WERI-Rb-1 (cell line): ENCODE results near the gene ELOA.

Experiments
- DNase-seq: peaks from one replicate; pipeline ENCODE4 v3.0.0-alpha.2; 2020
- H3K27ac ChIP-seq: fragments of 250-450 bp; sonication (Bioruptor Pico); 2 replicates; pipeline ENCODE4 v1.5.1; 2020; ENCODE audit warnings: mild to moderate bottlenecking, moderate library complexity
- H3K27me3 ChIP-seq: fragments of 250-450 bp; sonication (Bioruptor Pico); 2 replicates; pipeline ENCODE4 v1.5.1; 2021; ENCODE audit warnings: mild to moderate bottlenecking, low read depth, moderate library complexity; ENCODE audit not compliant: insufficient read depth, severe bottlenecking
- H3K36me3 ChIP-seq: fragments of 250-450 bp; sonication (Bioruptor Pico); 2 replicates; pipeline ENCODE4 v1.5.1; 2020; ENCODE audit warnings: mild to moderate bottlenecking, moderate library complexity
- H3K4me3 ChIP-seq: 2 replicates; pipeline ENCODE4 v1.5.1; 2011; ENCODE audit warnings: low read depth, mild to moderate bottlenecking, control low read depth, low read length
- H3K9me3 ChIP-seq: fragments of 250-450 bp; sonication (Bioruptor Pico); 2 replicates; pipeline ENCODE4 v1.5.1; 2021; ENCODE audit warnings: mild to moderate bottlenecking, moderate library complexity; ENCODE audit not compliant: severe bottlenecking
- TF ChIP-seq, protein P1 (sequence below): IDR thresholded peaks from 2 replicates; pipeline ENCODE4 v1.5.1; 2011; ENCODE audit warnings: low read depth, mild to moderate bottlenecking, control low read depth, inconsistent platforms, low read length

Gene ELOA

DNA sequence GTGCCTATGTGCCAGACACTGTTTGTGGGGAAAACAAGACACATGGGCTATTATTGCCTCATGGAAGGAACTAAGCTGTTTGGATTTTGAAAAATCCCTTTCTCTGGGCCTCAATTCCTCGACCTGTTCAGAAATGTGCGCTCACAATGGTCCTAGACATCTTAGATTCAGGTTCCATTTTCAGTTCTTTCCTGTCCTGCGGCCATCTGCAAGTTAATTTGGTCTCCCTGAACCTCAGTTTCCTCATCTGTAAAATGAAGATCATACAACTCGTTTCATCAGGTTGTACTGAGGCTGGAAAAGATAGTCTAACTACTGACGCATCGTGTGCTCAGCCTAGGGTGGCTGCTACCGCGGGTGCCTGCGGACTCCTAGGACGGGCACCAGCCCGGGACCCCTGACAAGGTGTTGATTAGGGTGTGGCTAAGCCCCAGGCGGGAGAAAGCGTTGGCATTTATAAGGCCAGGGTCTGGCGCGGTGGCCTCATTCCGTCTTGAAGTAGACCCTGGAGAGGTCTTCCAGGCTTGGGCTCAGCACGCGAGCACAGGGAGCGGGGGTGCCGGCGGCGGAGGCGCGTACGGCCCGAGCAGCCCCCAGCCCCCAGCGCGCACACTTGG, 493 bp upstream of the ELOA start:
- DNase-seq = no peak
- Histone ChIP-seq H3K4me3 (peak overlapping the region; percentile 86), H3K27me3 (no peaks in the 10 kb centered on the region), H3K27ac (peak overlapping the region; percentile 83), H3K9me3 (no peaks in the 10 kb centered on the region), H3K36me3 (peaks cover 25% of the 10 kb centered on the region)
- TF ChIP-seq, protein P1, sequence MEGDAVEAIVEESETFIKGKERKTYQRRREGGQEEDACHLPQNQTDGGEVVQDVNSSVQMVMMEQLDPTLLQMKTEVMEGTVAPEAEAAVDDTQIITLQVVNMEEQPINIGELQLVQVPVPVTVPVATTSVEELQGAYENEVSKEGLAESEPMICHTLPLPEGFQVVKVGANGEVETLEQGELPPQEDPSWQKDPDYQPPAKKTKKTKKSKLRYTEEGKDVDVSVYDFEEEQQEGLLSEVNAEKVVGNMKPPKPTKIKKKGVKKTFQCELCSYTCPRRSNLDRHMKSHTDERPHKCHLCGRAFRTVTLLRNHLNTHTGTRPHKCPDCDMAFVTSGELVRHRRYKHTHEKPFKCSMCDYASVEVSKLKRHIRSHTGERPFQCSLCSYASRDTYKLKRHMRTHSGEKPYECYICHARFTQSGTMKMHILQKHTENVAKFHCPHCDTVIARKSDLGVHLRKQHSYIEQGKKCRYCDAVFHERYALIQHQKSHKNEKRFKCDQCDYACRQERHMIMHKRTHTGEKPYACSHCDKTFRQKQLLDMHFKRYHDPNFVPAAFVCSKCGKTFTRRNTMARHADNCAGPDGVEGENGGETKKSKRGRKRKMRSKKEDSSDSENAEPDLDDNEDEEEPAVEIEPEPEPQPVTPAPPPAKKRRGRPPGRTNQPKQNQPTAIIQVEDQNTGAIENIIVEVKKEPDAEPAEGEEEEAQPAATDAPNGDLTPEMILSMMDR = no peak

DNA sequence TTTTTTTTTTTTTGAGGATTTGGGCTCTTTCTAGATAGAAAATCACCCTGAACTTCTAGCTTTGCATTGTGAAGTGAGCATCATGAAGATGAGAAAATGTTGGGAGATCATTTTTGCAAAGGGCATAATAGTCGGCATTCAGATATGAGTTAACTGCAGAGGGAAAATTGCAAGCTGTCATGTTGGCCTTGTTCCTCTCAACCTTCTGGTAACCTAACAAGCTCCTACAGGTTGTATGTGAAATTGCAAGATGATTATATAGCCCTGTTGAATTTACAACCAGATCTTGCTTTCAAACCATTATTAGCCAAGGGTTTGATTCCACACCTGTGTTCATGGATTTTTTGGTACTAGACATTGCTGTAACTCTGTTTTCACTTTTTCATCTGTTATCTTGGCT, 2.2 kb downstream of the ELOA start:
- TF ChIP-seq, protein P1 = peak; percentile 31; the same call in 1 of the 2 replicates
- no peaks in the 10 kb centered on the region for H3K27me3 ChIP-seq
- peaks cover 41% of the 10 kb centered on the region for H3K36me3 ChIP-seq
- no peak overlapping the region for H3K4me3 ChIP-seq
- H3K27ac ChIP-seq = no peak overlapping the region
- no peaks in the 10 kb centered on the region for H3K9me3 ChIP-seq
- no peak for DNase-seq

DNA sequence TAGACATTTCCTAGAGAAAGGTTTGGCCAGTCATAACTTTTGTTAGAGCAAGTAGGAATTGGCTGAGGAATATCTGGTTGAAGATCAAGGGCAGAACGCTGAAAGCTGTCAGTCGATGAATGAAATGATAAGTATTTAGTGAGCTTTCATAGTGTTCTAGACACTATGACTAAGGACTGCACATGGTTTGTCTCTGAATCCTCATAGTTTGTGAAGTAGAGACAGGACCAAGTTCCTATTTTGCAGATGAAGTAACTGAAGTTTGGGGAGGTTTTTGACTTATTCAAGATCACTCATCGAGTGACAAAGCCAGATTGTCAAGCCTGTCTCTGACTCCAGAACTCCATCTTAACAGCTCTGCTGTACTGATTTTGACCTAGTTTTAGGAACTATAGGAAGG, 4.7 kb downstream of the ELOA start:
- Histone ChIP-seq H3K27me3 (no peaks in the 10 kb centered on the region), H3K36me3 (peaks cover 66% of the 10 kb centered on the region), H3K9me3 (no peaks in the 10 kb centered on the region), H3K4me3 (no peak overlapping the region), H3K27ac (no peak overlapping the region)
- DNase-seq = no peak
- TF ChIP-seq, protein P1 = no peak

DNA sequence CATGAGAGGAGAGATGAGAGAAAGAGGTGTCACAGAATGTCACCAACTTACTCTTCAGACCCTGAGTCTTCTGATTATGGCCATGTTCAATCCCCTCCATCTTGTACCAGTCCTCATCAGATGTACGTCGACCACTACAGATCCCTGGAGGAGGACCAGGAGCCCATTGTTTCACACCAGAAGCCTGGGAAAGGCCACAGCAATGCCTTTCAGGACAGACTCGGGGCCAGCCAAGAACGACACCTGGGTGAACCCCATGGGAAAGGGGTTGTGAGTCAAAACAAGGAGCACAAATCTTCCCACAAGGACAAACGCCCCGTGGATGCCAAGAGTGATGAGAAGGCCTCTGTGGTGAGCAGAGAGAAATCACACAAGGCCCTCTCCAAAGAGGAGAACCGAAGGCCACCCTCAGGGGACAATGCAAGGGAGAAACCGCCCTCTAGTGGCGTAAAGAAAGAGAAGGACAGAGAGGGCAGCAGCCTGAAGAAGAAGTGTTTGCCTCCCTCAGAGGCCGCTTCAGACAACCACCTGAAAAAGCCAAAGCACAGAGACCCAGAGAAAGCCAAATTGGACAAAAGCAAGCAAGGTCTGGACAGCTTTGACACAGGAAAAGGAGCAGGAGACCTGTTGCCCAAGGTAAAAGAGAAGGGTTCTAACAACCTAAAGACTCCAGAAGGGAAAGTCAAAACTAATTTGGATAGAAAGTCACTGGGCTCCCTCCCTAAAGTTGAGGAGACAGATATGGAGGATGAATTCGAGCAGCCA, 8.0 kb downstream of the ELOA start:
- H3K27me3 ChIP-seq = no peaks in the 10 kb centered on the region
- no peaks in the 10 kb centered on the region for H3K9me3 ChIP-seq
- peaks cover 85% of the 10 kb centered on the region for H3K36me3 ChIP-seq
- peak; percentile 56 for DNase-seq
- H3K27ac ChIP-seq = no peak overlapping the region
- TF ChIP-seq, protein P1 = peak; percentile 87
- no peak overlapping the region for H3K4me3 ChIP-seq

DNA sequence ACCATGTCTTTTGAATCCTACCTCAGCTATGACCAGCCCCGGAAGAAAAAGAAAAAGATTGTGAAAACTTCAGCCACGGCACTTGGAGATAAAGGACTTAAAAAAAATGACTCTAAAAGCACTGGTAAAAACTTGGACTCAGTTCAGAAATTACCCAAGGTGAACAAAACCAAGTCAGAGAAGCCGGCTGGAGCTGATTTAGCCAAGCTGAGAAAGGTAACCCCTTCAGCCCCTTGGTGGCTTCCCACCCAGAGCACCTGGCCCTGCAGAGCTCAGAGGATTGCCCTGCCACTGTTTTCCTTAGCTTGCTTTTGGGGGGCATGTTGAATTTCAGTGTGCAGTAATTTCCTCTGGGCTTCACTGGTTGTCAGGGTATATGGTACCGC, 8.5 kb downstream of the ELOA start:
- TF ChIP-seq, protein P1 = no peak
- no peak for DNase-seq
- no peaks in the 10 kb centered on the region for H3K9me3 ChIP-seq
- peaks cover 88% of the 10 kb centered on the region for H3K36me3 ChIP-seq
- no peak overlapping the region for H3K4me3 ChIP-seq
- H3K27me3 ChIP-seq = no peaks in the 10 kb centered on the region
- no peak overlapping the region for H3K27ac ChIP-seq

DNA sequence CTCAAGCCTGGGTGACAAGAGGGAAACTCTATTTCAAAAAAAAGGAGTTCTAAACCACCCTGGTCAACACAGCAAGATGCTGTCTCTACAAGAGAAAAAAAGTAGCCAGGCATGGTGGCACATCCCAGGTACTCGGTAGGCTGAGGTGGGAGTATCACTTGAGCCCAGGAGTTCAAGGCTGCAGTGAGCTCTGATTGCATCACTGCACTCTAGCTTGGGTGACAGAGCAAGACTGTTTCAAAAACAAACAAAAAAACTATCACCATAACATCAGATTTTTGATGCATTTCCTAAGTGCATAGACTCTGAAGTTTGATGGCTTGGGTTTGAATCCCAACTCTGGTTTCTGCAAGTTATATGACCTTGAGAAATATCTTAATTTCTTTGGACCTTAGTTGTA, 9.6 kb downstream of the ELOA start:
- no peak overlapping the region for H3K4me3 ChIP-seq
- H3K27me3 ChIP-seq = no peaks in the 10 kb centered on the region
- peaks cover 89% of the 10 kb centered on the region for H3K36me3 ChIP-seq
- no peaks in the 10 kb centered on the region for H3K9me3 ChIP-seq
- DNase-seq = no peak
- H3K27ac ChIP-seq = no peak overlapping the region
- TF ChIP-seq, protein P1 = no peak
